RWPE1 (cell line): ENCODE results near the gene QSOX1.

Source experiments
- CTCF ChIA-PET: fragments of 350-600 bp; sonication (Branson Sonifier 250); formaldehyde crosslinking; extraction: SDS; loops from one replicate; lab custom pipeline; 2021; lab: Yijun Ruan, JAX
- POLR2A ChIA-PET: fragments of 400-600 bp; formaldehyde crosslinking; extraction: SDS; loops from one replicate; lab custom pipeline; 2020; ENCODE audit warnings: antibody characterized with exemption; ENCODE audit not compliant: low non-redundant PET; lab: Yijun Ruan, JAX
- DNase-seq: peaks from one replicate; pipeline ENCODE4 v3.0.0; 2012; ENCODE audit warnings: low spot score
- H3K27ac ChIP-seq: fragments of 450-650 bp; 2 replicates; pipeline ENCODE4 v1.5.1; 2017
- CTCF ChIP-seq: fragments of 450-650 bp; conservative IDR thresholded peaks from 2 replicates; pipeline ENCODE4 v1.5.1; 2017; ENCODE audit warnings: low read depth, mild to moderate bottlenecking

Gene QSOX1

DNA sequence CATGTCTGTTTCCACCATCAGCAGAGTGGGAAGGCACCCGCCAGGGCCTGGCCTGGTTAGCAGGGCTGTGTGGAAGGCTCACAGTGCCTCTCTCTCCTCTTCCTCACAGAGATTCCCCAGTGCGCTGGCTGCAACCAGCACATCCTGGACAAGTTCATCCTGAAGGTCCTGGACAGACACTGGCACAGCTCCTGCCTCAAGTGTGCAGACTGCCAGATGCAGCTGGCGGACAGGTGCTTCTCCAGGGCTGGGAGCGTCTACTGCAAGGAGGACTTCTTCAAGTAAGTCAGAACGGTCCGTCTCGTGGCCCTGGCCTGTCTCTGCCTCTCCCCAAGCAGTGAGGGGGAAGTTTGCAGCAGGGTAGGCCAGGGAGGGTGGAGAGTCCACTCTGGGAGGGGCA lies 93.5 kb downstream of the QSOX1 start:
- ChIA-PET POLR2A (no interaction called here), CTCF (interaction anchor here (1.4 kb wide), 2 partner anchors 23 to 60 kb away, joined by 4 to 7 read pairs; no protein-coding TSS in a partner anchor)
- no peak for TF ChIP-seq CTCF
- no peak overlapping the region for H3K27ac ChIP-seq
- DNase-seq = no peak

DNA sequence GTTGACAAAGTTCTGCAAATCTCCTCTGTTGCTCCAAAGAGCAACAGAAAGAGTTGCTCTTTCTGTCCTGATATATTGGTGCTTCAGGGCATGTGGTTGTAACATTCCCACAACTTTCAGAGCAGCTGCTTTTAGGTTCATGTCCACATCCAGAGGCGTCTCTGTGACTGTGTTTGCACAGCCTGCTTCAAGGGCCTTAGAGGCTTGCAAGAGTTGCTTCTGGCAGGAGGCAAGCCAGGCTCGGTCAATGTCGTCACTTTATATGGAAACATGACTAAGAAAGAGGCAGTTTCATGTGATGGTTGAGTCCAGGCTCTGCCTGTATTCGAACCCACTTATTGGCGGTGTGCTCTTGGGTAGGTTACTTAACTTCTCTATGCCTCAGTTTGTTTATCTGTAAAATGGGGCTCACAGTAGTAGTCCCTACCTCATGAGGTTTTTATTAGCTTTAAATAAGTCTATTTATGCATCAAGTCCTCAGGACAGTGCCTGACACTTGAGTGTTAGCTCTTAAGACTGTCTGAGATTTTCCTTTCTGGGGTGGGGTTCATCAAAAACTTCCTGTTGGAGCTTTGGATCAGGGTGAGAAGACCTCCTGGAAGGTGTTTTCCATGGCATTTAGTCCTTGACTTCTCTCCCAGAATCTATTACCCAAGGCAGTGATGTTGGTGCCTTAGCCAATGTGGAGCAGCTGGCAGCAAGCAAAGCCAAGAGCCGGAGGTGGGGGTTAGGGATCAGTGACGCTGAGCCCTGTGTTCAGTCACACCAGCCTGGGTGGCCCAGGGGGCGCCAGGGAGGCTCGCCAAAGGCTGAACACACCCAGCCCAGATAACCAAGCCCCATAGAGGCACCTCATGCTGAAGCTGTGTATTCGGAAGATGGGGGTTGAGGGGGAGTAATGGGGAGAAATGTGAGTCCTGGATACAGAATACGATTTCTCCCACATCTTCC lies 94.3 kb downstream of the QSOX1 start:
- DNase-seq = no peak
- ChIA-PET CTCF (interaction anchor here (0.5 to 1.4 kb wide), 3 partner anchors 22 to 108 kb away, joined by 3 to 7 read pairs (median 4); no protein-coding TSS in a partner anchor), POLR2A (no interaction called here)
- TF ChIP-seq CTCF = no peak
- H3K27ac ChIP-seq = no peak overlapping the region

- no peak overlapping the region for H3K27ac ChIP-seq
- no peak for TF ChIP-seq CTCF
- ChIA-PET CTCF (interaction anchor here (0.5 to 1.4 kb wide), 2 partner anchors 21 to 107 kb away, joined by 3 to 4 read pairs; no protein-coding TSS in a partner anchor), POLR2A (no interaction called here)
- DNase-seq = no peak
Observed at GRCh38 chr1:180249725-180250498, 95.2 kb downstream of the QSOX1 start.

- CTCF ChIA-PET = no interaction called here
- TF ChIP-seq CTCF = no peak
- no peak overlapping the region for H3K27ac ChIP-seq
- DNase-seq = no peak
- POLR2A ChIA-PET = no interaction called here
Observed at GRCh38 chr1:180250499-180250770, 95.8 kb downstream of the QSOX1 start.

DNA sequence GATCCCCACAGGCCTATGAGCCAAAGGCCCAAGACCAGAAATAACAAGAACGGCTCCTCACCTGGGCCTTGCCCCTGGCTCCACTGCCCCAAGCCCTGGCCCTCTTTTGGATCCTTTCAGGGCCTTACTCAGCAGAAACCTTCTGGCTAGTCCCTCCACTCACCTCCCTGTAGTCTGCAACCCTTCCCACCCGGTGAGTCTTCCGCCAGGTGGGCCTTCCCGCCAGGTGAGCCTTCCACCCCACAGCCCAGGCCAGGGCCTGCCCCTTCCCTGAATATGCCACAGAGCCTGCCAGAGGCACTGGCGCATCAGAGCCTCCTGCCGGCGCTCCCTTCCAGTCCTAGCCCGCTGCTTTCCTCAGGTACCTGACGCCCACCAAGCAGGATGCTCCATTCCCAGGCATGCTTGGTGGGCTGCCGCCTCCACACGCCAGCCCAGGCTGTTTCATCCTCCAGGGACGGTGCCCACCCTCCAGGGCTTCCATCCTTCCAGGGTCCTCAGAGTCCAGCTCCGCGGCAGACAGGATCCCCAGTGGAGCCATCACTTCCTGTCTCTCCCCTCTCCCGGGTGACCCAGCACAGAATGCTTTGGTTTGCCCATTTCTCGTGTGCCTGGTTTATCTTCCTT lies 96.3 kb downstream of the QSOX1 start:
- no peak overlapping the region for H3K27ac ChIP-seq
- TF ChIP-seq CTCF = no peak
- CTCF ChIA-PET = interaction anchor here (0.6 to 1.4 kb wide), 2 partner anchors 93 to 232 kb away, joined by 3 to 4 read pairs; no protein-coding TSS in a partner anchor
- POLR2A ChIA-PET = no interaction called here
- no peak for DNase-seq
